Mucosa of rectum (tissue), 2 donors: ENCODE results near the gene OGDH.

Experiments
- H3K27ac ChIP-seq, 2 donors: one replicate each; pipeline ENCODE4 v1.7.0; 2013; ENCODE audit warnings: inconsistent platforms in 2 of 2, low read depth in 2 of 2, low read length in 2 of 2
- H3K27me3 ChIP-seq, 2 donors: one replicate each; pipeline ENCODE4 v1.7.0; 2013; ENCODE audit warnings: low read length in 2 of 2; ENCODE audit not compliant: control insufficient read depth in 2 of 2, insufficient read depth in 2 of 2
- H3K36me3 ChIP-seq, 2 donors: one replicate each; pipeline ENCODE4 v1.7.0; 2013; ENCODE audit warnings: low read length in 2 of 2; ENCODE audit not compliant: control insufficient read depth in 2 of 2, insufficient read depth in 2 of 2
- H3K4me1 ChIP-seq, 2 donors: one replicate each; pipeline ENCODE4 v1.7.0; 2013; ENCODE audit warnings: low read length in 2 of 2, mild to moderate bottlenecking in 1 of 2; ENCODE audit not compliant: control insufficient read depth in 2 of 2, insufficient read depth in 2 of 2
- H3K4me3 ChIP-seq, 2 donors: one replicate each; pipeline ENCODE4 v1.7.0; 2013; ENCODE audit warnings: low read length in 2 of 2
- H3K9ac ChIP-seq, 2 donors: one replicate each; pipeline ENCODE4 v1.7.0; 2013; ENCODE audit warnings: low read length in 2 of 2, low read depth in 1 of 2, mild to moderate bottlenecking in 1 of 2
- H3K9me3 ChIP-seq, 2 donors: one replicate each; pipeline ENCODE4 v1.7.0; 2013; ENCODE audit warnings: low read length in 2 of 2; ENCODE audit not compliant: control insufficient read depth in 2 of 2
- donor health status: healthy.
- donor health status: Normal muscosa, but diverticular disease.

Gene OGDH

DNA sequence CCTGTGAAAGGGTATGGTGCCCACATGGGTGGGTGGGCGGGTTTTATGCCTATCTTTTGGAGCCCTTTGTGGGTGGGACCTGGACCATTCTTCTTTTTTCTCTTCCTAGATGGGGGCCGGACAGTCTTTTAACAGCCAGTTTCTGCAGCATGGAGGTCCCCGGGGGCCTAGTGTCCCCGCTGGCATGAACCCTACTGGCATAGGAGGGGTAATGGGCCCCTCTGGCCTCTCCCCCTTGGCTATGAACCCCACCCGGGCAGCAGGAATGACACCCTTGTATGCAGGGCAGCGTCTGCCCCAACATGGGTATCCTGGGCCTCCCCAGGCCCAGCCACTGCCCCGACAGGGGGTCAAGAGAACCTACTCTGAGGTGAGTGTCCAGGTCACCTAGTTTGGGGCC, 151.3 kb downstream of the OGDH start:
- Histone ChIP-seq H3K4me3 (no peak overlapping the region), H3K27me3 (no peaks in the 10 kb centered on the region), H3K9ac (no peak overlapping the region), H3K36me3 (peaks cover 29 to 36% of the 10 kb centered on the region in 2 donors), H3K9me3 (no peaks in the 10 kb centered on the region), H3K4me1 (peaks cover 14 to 22% of the 10 kb centered on the region in 2 donors), H3K27ac (no peak overlapping the region)
